ENCODE measurements around the gene ATP2B1.

DNA sequence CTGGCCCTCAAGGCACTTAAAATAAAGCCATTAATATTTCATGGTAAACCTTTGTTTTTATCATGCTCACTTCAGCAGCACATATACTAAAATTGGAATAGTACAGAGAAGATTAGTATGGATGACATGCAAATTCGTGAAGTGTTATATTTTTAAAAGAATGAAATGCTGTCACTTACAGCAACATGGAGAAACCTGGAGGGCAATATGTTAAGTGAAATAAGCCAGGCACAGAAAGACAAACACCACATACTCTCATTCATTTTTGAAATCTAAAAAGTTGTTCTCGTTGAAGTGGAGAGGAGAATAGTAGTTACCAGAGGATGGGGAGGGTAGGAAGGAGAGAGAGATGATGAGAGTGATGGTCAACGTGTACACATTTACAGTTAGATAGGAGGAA is 45.4 kb upstream of the ATP2B1 start:
- TF ChIP-seq, protein P1, sequence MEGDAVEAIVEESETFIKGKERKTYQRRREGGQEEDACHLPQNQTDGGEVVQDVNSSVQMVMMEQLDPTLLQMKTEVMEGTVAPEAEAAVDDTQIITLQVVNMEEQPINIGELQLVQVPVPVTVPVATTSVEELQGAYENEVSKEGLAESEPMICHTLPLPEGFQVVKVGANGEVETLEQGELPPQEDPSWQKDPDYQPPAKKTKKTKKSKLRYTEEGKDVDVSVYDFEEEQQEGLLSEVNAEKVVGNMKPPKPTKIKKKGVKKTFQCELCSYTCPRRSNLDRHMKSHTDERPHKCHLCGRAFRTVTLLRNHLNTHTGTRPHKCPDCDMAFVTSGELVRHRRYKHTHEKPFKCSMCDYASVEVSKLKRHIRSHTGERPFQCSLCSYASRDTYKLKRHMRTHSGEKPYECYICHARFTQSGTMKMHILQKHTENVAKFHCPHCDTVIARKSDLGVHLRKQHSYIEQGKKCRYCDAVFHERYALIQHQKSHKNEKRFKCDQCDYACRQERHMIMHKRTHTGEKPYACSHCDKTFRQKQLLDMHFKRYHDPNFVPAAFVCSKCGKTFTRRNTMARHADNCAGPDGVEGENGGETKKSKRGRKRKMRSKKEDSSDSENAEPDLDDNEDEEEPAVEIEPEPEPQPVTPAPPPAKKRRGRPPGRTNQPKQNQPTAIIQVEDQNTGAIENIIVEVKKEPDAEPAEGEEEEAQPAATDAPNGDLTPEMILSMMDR (conservative IDR thresholded peaks at IDR 0.05; ENCODE audit: low read length) = no peak
- TF ChIP-seq EZH2phosphoT487 (IDR thresholded peaks at IDR 0.05; ENCODE audit: borderline replicate concordance) = no peak
